Measurements from ENCODE around the gene HSD17B3. TPM values are rescaled to one million over a fixed set of nuclear protein-coding genes. Genes with fewer than 3 reads are reported as not detected.
"Not testable (repeated sequence)": the region's sequence is repeated elsewhere in the genome, so short reads cannot be mapped to it uniquely, and the experiment has no call there.

HSD17B3 gene
- total RNA-seq, 4 donors from 2014 or later: 2.0 to 6.0 (median 2.2) TPM; not detected in 1

- no peaks in the 10 kb centered on the region for H3K27me3 ChIP-seq
- intact Hi-C loops (cut with DNase I): no loop called here
- H3K9me3 ChIP-seq: no peaks in the 10 kb centered on the region
- TF ChIP-seq POLR2A (IDR thresholded peaks at IDR 0.05) (no peak), CTCF (IDR thresholded peaks at IDR 0.05) (no peak)
- no peaks in the 10 kb centered on the region for H3K36me3 ChIP-seq
- no peaks in the 10 kb centered on the region for H3K4me1 ChIP-seq
- H3K27ac ChIP-seq: no peak overlapping the region
- H3K4me3 ChIP-seq (replicated peaks in 1 of 3): no peak overlapping the region
- no peak for DNase-seq
Observed at GRCh38 chr9:96192710-96193109, 109.3 kb downstream of the HSD17B3 start.

GRCh38 chr9:96189995-96190394 is 112.0 kb downstream of the HSD17B3 start:
- intact Hi-C loops (cut with DNase I): no loop called here
- H3K27ac ChIP-seq: no peak overlapping the region
- DNase-seq: no peak
- H3K36me3 ChIP-seq: no peaks in the 10 kb centered on the region
- no peaks in the 10 kb centered on the region for H3K27me3 ChIP-seq
- H3K4me1 ChIP-seq: peaks cover 15 to 19% of the 10 kb centered on the region in 2 donors
- TF ChIP-seq CTCF (IDR thresholded peaks at IDR 0.05): no peak
- TF ChIP-seq POLR2A (IDR thresholded peaks at IDR 0.05): no peak
- no peaks in the 10 kb centered on the region for H3K9me3 ChIP-seq
- WGBS, 2 donors: 86 to 93% methylated on average over 2 of the region's 2 CpGs
- no peak overlapping the region for H3K4me3 ChIP-seq (replicated peaks in 1 of 3)

- H3K9me3 ChIP-seq; H3K27ac ChIP-seq; H3K4me3 ChIP-seq (replicated peaks in 1 of 3); intact Hi-C loops (cut with DNase I); DNase-seq; H3K36me3 ChIP-seq; H3K27me3 ChIP-seq: not testable (repeated sequence)
- H3K4me1 ChIP-seq: peaks cover 16 to 22% of the 10 kb centered on the region in 2 donors
- 89 to 100% methylated on average over 2 of the region's 2 CpGs for WGBS, 2 donors
Observed at GRCh38 chr9:96189581-96189980, 112.4 kb downstream of the HSD17B3 start.

GRCh38 chr9:96188571-96188970 is 113.4 kb downstream of the HSD17B3 start:
- 56 to 63% methylated on average over 5 of the region's 5 CpGs for WGBS, 2 donors
- no peaks in the 10 kb centered on the region for H3K27me3 ChIP-seq
- no peak overlapping the region for H3K4me3 ChIP-seq (replicated peaks in 1 of 3)
- TF ChIP-seq CTCF (IDR thresholded peaks at IDR 0.05) (no peak), POLR2A (IDR thresholded peaks at IDR 0.05) (no peak)
- peak overlapping the region in 2 of 3 donors; percentile 8 to 34 for H3K27ac ChIP-seq
- no peaks in the 10 kb centered on the region for H3K36me3 ChIP-seq
- peaks cover 23 to 33% of the 10 kb centered on the region in 2 donors for H3K4me1 ChIP-seq
- DNase-seq: no peak
- H3K9me3 ChIP-seq: no peaks in the 10 kb centered on the region
- intact Hi-C loops (cut with DNase I): no loop called here

GRCh38 chr9:96187151-96187555 is 114.8 kb downstream of the HSD17B3 start:
- H3K4me3 ChIP-seq (replicated peaks in 1 of 3): no peak overlapping the region
- no peak for DNase-seq
- peaks cover 23 to 40% of the 10 kb centered on the region in 2 donors for H3K4me1 ChIP-seq
- TF ChIP-seq POLR2A (IDR thresholded peaks at IDR 0.05): no peak
- TF ChIP-seq CTCF (IDR thresholded peaks at IDR 0.05): no peak
- H3K36me3 ChIP-seq: no peaks in the 10 kb centered on the region
- H3K9me3 ChIP-seq: no peaks in the 10 kb centered on the region
- 91% methylated on average over 12 of the region's 12 CpGs for WGBS, 2 donors
- H3K27ac ChIP-seq: peak overlapping the region; percentile 60 to 80 (median 77)
- no peaks in the 10 kb centered on the region for H3K27me3 ChIP-seq
- intact Hi-C loops (cut with DNase I): no loop called here

- TF ChIP-seq CTCF (IDR thresholded peaks at IDR 0.05): no peak
- TF ChIP-seq POLR2A (IDR thresholded peaks at IDR 0.05): peak in 1 of 2 donors; percentile 80
- intact Hi-C loops (cut with DNase I): no loop called here
- WGBS, 2 donors: 5 to 23% methylated on average over 10 to 17 of the region's 18 CpGs
- Histone ChIP-seq H3K4me3 (replicated peaks in 1 of 3) (no peak overlapping the region), H3K4me1 (peaks cover 23 to 40% of the 10 kb centered on the region in 2 donors), H3K27me3 (no peaks in the 10 kb centered on the region), H3K27ac (peak overlapping the region; percentile 74 to 80 (median 77)), H3K9me3 (no peaks in the 10 kb centered on the region), H3K36me3 (no peaks in the 10 kb centered on the region)
- DNase-seq: peak; percentile 87 to 88
Observed at GRCh38 chr9:96186591-96187011, 115.4 kb downstream of the HSD17B3 start.

Data from thyroid gland (tissue), 4 donors.